Measurements from ENCODE around the gene TMPRSS4. TPM values are rescaled to one million over a fixed set of nuclear protein-coding genes. Genes with fewer than 3 reads are reported as not detected.

Gene TMPRSS4
- total RNA-seq, 2 donors from 2014 or later = not detected

- Mint-ChIP-seq H3K36me3 (ENCODE audit: low read depth) (no peaks in the 10 kb centered on the region), H3K4me1 (peaks cover 8% of the 10 kb centered on the region), H3K4me3 (no peak overlapping the region), H3K27me3 (peaks cover 26% of the 10 kb centered on the region), H3K27ac (no peak overlapping the region)
- ATAC-seq (no peak), DNase-seq (no peak)
- no peaks in the 10 kb centered on the region for H3K9me3 ChIP-seq (ENCODE audit: control insufficient read depth, low read length, poor library complexity, severe bottlenecking)
These were observed 92.6 kb downstream of the TMPRSS4 start for GRCh38 chr11:118169300-118170140.

DNA sequence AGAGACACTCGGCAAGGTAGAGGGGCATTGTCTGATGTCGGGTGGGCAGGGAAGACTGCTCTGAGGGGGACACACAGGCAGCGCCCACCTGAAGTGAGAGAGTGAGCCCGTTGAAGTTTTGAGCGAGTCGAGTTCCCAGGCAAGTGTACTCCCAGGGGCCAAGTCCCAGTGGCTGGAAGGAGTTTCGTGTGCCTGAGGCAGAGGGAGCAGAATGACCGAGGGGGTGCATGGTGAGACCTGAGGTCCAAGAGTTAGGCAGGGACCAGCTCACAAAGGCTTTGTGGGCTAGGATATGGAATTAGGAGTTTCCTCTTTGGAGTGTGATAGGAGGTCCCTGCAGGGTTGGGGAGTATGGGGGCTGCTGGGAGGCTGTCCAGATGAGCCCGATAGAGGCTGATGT lies 93.4 kb downstream of the TMPRSS4 start:
- H3K9me3 ChIP-seq (ENCODE audit: control insufficient read depth, low read length, poor library complexity, severe bottlenecking) = no peaks in the 10 kb centered on the region
- no peak for DNase-seq
- Mint-ChIP-seq H3K36me3 (ENCODE audit: low read depth) (no peaks in the 10 kb centered on the region), H3K27ac (no peak overlapping the region), H3K4me1 (peaks cover 8% of the 10 kb centered on the region), H3K4me3 (no peak overlapping the region), H3K27me3 (peaks cover 23% of the 10 kb centered on the region)
- no peak for ATAC-seq

GRCh38 chr11:118170882-118171268 lies 94.0 kb downstream of the TMPRSS4 start:
- Mint-ChIP-seq H3K4me1 (peaks cover 8% of the 10 kb centered on the region), H3K4me3 (no peak overlapping the region), H3K27me3 (peaks cover 28% of the 10 kb centered on the region), H3K36me3 (ENCODE audit: low read depth) (no peaks in the 10 kb centered on the region), H3K27ac (no peak overlapping the region)
- ATAC-seq (no peak), DNase-seq (no peak)
- no peaks in the 10 kb centered on the region for H3K9me3 ChIP-seq (ENCODE audit: control insufficient read depth, low read length, poor library complexity, severe bottlenecking)

Other genes with a start within 250 kb of the TMPRSS4 start
- under 1 TPM in 1 of 2 donors, not detected in 1; 0.62 TPM for gene FXYD6, start 200.4 kb upstream of the TMPRSS4 start, total RNA-seq
- gene TMPRSS13, start 147.7 kb upstream of the TMPRSS4 start, total RNA-seq = 1 to 10 TPM; 2.0 to 2.4 TPM
- gene IL10RA, start 90.7 kb upstream of the TMPRSS4 start, total RNA-seq = 100 to 1,000 TPM; 262 to 274 TPM
- gene SMIM35, start 9.9 kb downstream of the TMPRSS4 start, total RNA-seq = under 1 TPM; 0.13 to 0.30 TPM
- gene SCN4B, start 75.7 kb downstream of the TMPRSS4 start, total RNA-seq = not detected
- gene SCN2B, start 99.6 kb downstream of the TMPRSS4 start, total RNA-seq = not detected
- gene JAML, start 147.9 kb downstream of the TMPRSS4 start, total RNA-seq = 10 to 100 TPM; 79.9 to 84.0 TPM
- 10 to 100 TPM; 24.5 to 26.4 TPM for gene MPZL3, start 175.3 kb downstream of the TMPRSS4 start, total RNA-seq
- under 1 TPM; 0.50 to 0.99 TPM for gene MPZL2, start 187.2 kb downstream of the TMPRSS4 start, total RNA-seq
- gene CD3E, start 227.7 kb downstream of the TMPRSS4 start, total RNA-seq = 100 to 1,000 TPM; 511 to 544 TPM

Data from T-helper 17 cell (primary cell).